SK-N-SH (cell line): Measurements from ENCODE around the gene WBP1. TPM values are rescaled to one million over a fixed set of nuclear protein-coding genes. Genes with fewer than 3 reads are reported as not detected.
A peak's percentile ranks its signal among the peaks of the same experiment; 100 is the strongest.

Experiments
- CTCF ChIA-PET: fragments of 300-600, 350-600 bp; formaldehyde crosslinking; extraction: SDS; loops from one replicate; lab custom pipeline; 2021; lab: Yijun Ruan, JAX
- POLR2A ChIA-PET: fragments of 350-600 bp; sonication (Branson Sonifier 250); formaldehyde crosslinking; extraction: SDS; loops from one replicate; lab custom pipeline; 2020; ENCODE audit warnings: antibody characterized with exemption, inconsistent platforms; lab: Yijun Ruan, JAX
- DNase-seq: peaks from one replicate; pipeline ENCODE4 v3.0.0; 2012
- H2AFZ ChIP-seq: fragments of 200-600 bp; sonication (generic); 2 replicates; pipeline ENCODE4 v1.8.1; 2016; ENCODE audit warnings: antibody characterized with exemption, mild to moderate bottlenecking, low read depth
- H3F3A ChIP-seq: fragments of 200-600 bp; sonication (generic); replicated peaks from 2 replicates; pipeline ENCODE3; 2016; ENCODE audit warnings: antibody characterized with exemption, mild to moderate bottlenecking; ENCODE audit not compliant: insufficient read depth
- H3K27ac ChIP-seq, 2 experiments: fragments of 200-500 bp in 1 of 2; fragments of 200-600 bp in 1 of 2; sonication (Bioruptor generic) in 1 of 2; sonication (generic), shearing (Covaris generic) in 1 of 2; 2 replicates each; pipeline versions ENCODE4 v1.5.1 to v1.6.1; 2014 to 2016; ENCODE audit warnings: low read depth in 2 of 2, inconsistent platforms in 1 of 2, low read length in 1 of 2, mild to moderate bottlenecking in 1 of 2, mixed read lengths in 1 of 2
- H3K27me3 ChIP-seq: fragments of 200-600 bp; sonication (generic), shearing (Covaris generic); 2 replicates; pipeline ENCODE4 v1.6.1; 2016; ENCODE audit warnings: mixed run types; ENCODE audit not compliant: insufficient read depth
- H3K36me3 ChIP-seq, 2 experiments: fragments of 200-500 bp in 1 of 2; fragments of 200-600 bp in 1 of 2; sonication (Bioruptor generic) in 1 of 2; sonication (generic) in 1 of 2; replicated peaks in 1 of 2; 2 replicates each; pipeline versions ENCODE3 to v1.5.1; 2014 to 2016; ENCODE audit warnings: low read length in 1 of 2, mild to moderate bottlenecking in 1 of 2; ENCODE audit not compliant: insufficient read depth in 2 of 2, control insufficient read depth in 1 of 2
- H3K4me1 ChIP-seq, 2 experiments: fragments of 200-500 bp in 1 of 2; fragments of 200-600 bp in 1 of 2; sonication (Bioruptor generic) in 1 of 2; sonication (generic), shearing (Covaris generic) in 1 of 2; 2 replicates each; pipeline versions ENCODE4 v1.5.1 to v1.6.1; 2014 to 2016; ENCODE audit warnings: low read depth in 1 of 2, low read length in 1 of 2, mixed run types in 1 of 2; ENCODE audit not compliant: insufficient read depth in 2 of 2, control insufficient read depth in 1 of 2
- H3K4me2 ChIP-seq: fragments of 200-600 bp; sonication (generic), shearing (Covaris generic); 2 replicates; pipeline ENCODE4 v1.6.1; 2017; ENCODE audit warnings: mixed run types
- H3K4me3 ChIP-seq, 2 experiments: fragments of 200-500 bp in 1 of 2; fragments of 200-600 bp in 1 of 2; sonication (Bioruptor generic) in 1 of 2; sonication (generic), shearing (Covaris generic) in 1 of 2; 2 replicates each; pipeline versions ENCODE4 v1.5.1 to v1.8.1; 2014 to 2016; ENCODE audit warnings: low read depth in 2 of 2, inconsistent platforms in 1 of 2, low read length in 1 of 2, mild to moderate bottlenecking in 1 of 2, mixed read lengths in 1 of 2, moderate library complexity in 1 of 2
- H3K79me2 ChIP-seq: fragments of 200-600 bp; sonication (generic); 2 replicates; pipeline ENCODE4 v1.8.1; 2017; ENCODE audit warnings: mild to moderate bottlenecking; ENCODE audit not compliant: insufficient read depth
- H3K9ac ChIP-seq: fragments of 200-600 bp; sonication (generic); 2 replicates; pipeline ENCODE4 v1.6.1; 2017; ENCODE audit warnings: mixed run types
- H3K9me2 ChIP-seq: fragments of 200-600 bp; sonication (generic); 2 replicates; pipeline ENCODE4 v1.6.1; 2017; ENCODE audit warnings: mixed run types
- H3K9me3 ChIP-seq: fragments of 200-600 bp; sonication (generic); 2 replicates; pipeline ENCODE4 v1.6.1; 2017; ENCODE audit warnings: mixed run types, mild to moderate bottlenecking, moderate library complexity
- H4K20me1 ChIP-seq: fragments of 200-600 bp; sonication (generic); 2 replicates; pipeline ENCODE4 v1.6.1; 2017; ENCODE audit warnings: mild to moderate bottlenecking, mixed run types; ENCODE audit not compliant: insufficient read depth
- ELF1 ChIP-seq: IDR thresholded peaks from 2 replicates; pipeline ENCODE4 v1.4.0; 2012
- EZH2phosphoT487 ChIP-seq: fragments of 200-600 bp; sonication (generic); IDR thresholded peaks from 2 replicates; pipeline ENCODE4 v1.6.1; 2017; ENCODE audit warnings: low read depth, mixed run types, mild to moderate bottlenecking, antibody characterized with exemption, moderate library complexity, borderline replicate concordance
- GABPA ChIP-seq: IDR thresholded peaks from 2 replicates; pipeline ENCODE4 v1.4.0; 2012; ENCODE audit warnings: low read depth, mild to moderate bottlenecking
- GATA2 ChIP-seq: sonication (generic); formaldehyde crosslinking; IDR thresholded peaks from 2 replicates; pipeline ENCODE4 v1.5.0; 2020; ENCODE audit warnings: mild to moderate bottlenecking, missing genetic modification reagents
- JUND ChIP-seq: IDR thresholded peaks from 2 replicates; pipeline ENCODE4 v1.4.0; 2012
- MXI1 ChIP-seq: IDR thresholded peaks from 2 replicates; pipeline ENCODE4 v1.6.1; 2012; ENCODE audit warnings: mild to moderate bottlenecking, low read depth, low read length, improper control_type of control experiment
- NFIC ChIP-seq: IDR thresholded peaks from 2 replicates; pipeline ENCODE4 v1.4.0; 2012; ENCODE audit warnings: borderline replicate concordance
- NRF1 ChIP-seq: IDR thresholded peaks from 2 replicates; pipeline ENCODE4 v1.6.1; 2012; ENCODE audit warnings: low read depth, mild to moderate bottlenecking, low read length
- POLR2AphosphoS5 ChIP-seq: IDR thresholded peaks from 2 replicates; pipeline ENCODE4 v1.6.1; 2012; ENCODE audit warnings: low read depth, low read length
- RAD21 ChIP-seq: IDR thresholded peaks from 2 replicates; pipeline ENCODE4 v1.6.1; 2012; ENCODE audit warnings: mild to moderate bottlenecking, low read length
- RCOR1 ChIP-seq: fragments of 150-350 bp; IDR thresholded peaks from 2 replicates; pipeline ENCODE4 v1.6.1; 2017; ENCODE audit warnings: antibody characterized with exemption, low read length
- RXRA ChIP-seq: IDR thresholded peaks from 2 replicates; pipeline ENCODE4 v1.4.0; 2012; ENCODE audit warnings: low read depth, mild to moderate bottlenecking, borderline replicate concordance
- SMC3 ChIP-seq: IDR thresholded peaks from 2 replicates; pipeline ENCODE4 v1.6.1; 2012; ENCODE audit warnings: low read depth, low read length, improper control_type of control experiment
- TAF1 ChIP-seq: IDR thresholded peaks from 2 replicates; pipeline ENCODE4 v1.6.1; 2012; ENCODE audit warnings: low read depth, mild to moderate bottlenecking, low read length, moderate library complexity, borderline replicate concordance
- TCF12 ChIP-seq: IDR thresholded peaks from 2 replicates; pipeline ENCODE4 v1.4.0; 2012
- YY1 ChIP-seq: IDR thresholded peaks from 2 replicates; pipeline ENCODE4 v1.4.0; 2012; ENCODE audit warnings: low read depth, mild to moderate bottlenecking
- WGBS: methylation state at CpG from one replicate; pipeline ENCODE4 v1.1.6; 2017; ENCODE audit warnings: low lambda C conversion rate; 5-methylcytosine and 5-hydroxymethylcytosine counted together
- polyA plus RNA-seq, 3 experiments: library from polyadenylated mRNA; depleted of rRNA; stranded (reverse); fragments of >200 nt; gene quantifications; 2 replicates each; pipeline ENCODE4 v1.2.3, GENCODE V29; 2012
- TF ChIP-seq, protein P1 (sequence below): IDR thresholded peaks from 2 replicates; pipeline ENCODE4; 2012
- TF ChIP-seq, protein P2 (sequence below): IDR thresholded peaks from 2 replicates; pipeline ENCODE4 v1.4.0; 2012; ENCODE audit warnings: low read depth, borderline replicate concordance

WBP1 gene
- polyA plus RNA-seq, 1 of the 3 experiments (the other 2 are of a cell fraction) = 184 TPM

DNA sequence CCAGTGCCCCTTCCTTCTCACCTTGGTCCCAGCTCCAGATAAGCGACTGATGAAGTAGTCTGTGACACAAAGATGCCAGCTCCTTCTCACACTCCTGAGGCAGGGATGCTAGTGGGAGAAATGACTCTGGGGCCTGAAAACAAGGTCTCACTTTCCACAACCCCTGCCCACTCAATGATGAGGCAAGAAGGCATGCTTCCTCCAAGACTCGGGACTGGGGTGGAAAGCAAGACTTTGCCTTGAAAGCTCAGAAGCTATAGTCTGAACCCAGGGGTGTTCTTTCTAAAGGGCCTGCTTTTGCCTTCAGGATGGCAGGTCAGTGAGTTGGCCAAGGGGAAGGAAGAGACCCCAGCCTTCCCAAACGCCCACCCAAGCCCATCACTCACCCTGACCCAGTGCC lies 23.2 kb downstream of the WBP1 start (continued):
- TF ChIP-seq, protein P1, sequence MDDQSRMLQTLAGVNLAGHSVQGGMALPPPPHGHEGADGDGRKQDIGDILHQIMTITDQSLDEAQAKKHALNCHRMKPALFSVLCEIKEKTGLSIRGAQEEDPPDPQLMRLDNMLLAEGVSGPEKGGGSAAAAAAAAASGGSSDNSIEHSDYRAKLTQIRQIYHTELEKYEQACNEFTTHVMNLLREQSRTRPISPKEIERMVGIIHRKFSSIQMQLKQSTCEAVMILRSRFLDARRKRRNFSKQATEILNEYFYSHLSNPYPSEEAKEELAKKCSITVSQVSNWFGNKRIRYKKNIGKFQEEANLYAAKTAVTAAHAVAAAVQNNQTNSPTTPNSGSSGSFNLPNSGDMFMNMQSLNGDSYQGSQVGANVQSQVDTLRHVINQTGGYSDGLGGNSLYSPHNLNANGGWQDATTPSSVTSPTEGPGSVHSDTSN = no peak
- TF ChIP-seq RAD21 = no peak

DNA sequence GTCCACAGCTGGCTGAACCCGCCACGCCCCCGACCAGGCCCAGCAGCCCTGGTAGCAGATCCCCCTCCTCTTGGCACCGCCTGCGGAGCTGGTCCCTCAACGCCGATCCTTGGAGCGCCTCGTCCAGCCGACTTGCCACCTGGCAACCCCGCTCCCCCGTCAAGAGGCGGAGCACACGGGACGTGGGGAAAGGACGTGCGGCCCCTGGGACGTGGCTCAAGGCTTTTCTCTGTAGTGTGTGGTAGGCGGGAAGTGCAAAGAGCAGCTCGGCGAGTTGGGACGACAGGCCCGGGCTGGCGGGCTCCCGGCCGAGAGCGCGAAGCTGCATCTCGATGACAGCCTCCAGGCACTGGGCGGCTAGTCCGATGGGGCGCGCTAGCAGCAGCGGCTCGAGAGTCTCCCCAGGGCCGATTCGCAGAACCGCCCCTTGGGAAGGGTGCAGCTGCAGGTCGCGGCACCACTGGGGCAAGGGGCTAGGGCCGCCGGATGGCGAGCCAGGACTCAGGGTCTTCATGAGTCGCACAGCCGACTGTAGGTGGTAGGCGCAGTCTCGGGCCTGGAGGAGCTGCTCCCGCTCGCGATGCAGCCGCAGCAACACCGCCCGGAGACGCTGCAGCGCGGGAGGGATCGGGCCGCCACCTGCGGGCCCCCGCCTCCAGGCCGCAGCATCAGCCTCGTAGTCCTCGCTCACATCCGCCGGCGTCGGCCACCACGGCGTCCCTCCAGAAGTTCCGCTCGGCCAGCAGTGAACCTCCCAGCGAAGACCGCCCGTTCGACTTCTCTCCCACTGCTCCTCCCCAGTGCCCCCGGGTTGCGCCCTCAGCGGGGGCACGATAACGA lies 23.9 kb downstream of the WBP1 start:
- peak overlapping the region; percentile 79 for H3K9ac ChIP-seq
- POLR2A ChIA-PET = interaction anchor here (0.6 to 3.5 kb wide), 16 partner anchors 9 to 107 kb away, joined by 3 to 24 read pairs (median 8); partner anchors contain the start of genes AUP1, C2orf81, HTRA2 and INO80B
- H3K27ac ChIP-seq = peak overlapping the region; percentile 79 to 91
- no peaks in the 10 kb centered on the region for H3K9me3 ChIP-seq
- TF ChIP-seq YY1 = no peak
- peak; percentile 28; the same call in 1 of the 2 replicates for TF ChIP-seq MXI1
- TF ChIP-seq, all 33 proteins: peak for 1
- CTCF ChIA-PET = interaction anchor here (0.6 to 7.5 kb wide), 27 partner anchors 10 to 147 kb away, joined by 3 to 116 read pairs (median 7); partner anchors contain the start of genes AUP1, DQX1, HTRA2 and LBX2
- Histone ChIP-seq H3K4me2 (peak overlapping the region; percentile 86), H4K20me1 (no peaks in the 10 kb centered on the region), H3K4me1 (peaks cover 13 to 16% of the 10 kb centered on the region in 2 experiments; a peak in 3 of 4 replicates), H3K79me2 (peaks cover 76% of the 10 kb centered on the region), H3F3A (peaks cover 3% of the 10 kb centered on the region), H3K36me3 (peaks cover 11 to 20% of the 10 kb centered on the region in 2 experiments), H3K4me3 (peak overlapping the region; percentile 70 to 97), H2AFZ (peak overlapping the region; percentile 86; the same call in 1 of the 2 replicates), H3K9me2 (no peaks in the 10 kb centered on the region), H3K27me3 (no peaks in the 10 kb centered on the region)
- DNase-seq = peak; percentile 75
- 4% methylated on average over 26 of the region's 80 CpGs for WGBS

DNA sequence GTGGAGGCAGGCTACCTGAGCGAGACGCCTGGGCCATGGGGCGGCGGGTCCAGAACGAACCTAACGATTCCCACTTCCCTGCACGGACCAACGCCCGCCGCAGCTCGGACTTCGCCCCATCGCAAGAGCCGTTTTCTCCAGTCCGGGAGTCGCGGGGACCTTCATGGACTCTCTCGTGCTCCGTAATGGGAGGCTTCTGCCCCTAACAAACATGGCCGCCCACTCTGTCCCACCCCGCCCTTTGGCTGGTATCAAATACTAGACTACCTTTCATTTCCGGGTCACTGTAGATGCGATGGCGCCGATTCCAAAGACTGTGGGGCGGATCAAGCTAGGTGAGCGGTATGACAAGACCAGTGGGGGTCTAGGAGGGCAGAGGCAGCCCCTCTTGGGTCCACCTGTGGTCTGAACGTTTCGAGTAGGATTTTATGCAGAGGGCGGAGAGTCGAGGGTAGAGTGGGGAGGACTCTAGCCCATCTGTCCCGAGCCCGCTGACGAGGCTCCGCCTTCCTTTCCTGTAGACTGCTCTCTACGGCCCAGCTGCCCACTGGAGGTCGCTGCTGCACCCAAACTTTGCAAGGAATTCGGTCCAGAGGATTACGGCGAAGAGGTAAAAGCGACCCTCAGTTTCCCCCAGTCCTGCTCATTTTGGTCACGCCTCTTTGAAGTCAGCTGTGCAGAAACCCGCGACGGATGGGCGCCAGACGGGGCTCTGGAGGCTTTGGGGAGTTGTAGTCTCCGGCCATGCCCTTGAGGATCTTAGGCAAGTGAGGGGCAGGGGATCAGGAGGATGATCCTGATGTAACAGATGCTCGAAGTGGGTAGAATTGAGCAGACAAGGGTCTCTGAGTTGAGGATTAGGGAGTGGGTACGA lies 24.8 kb downstream of the WBP1 start, which contains the start of the genes CCDC142 and TTC31:
CCDC142 (minus strand) TSS at position 198 of the 874 bp plus-strand sequence; CDS start at position 37, 161 bp downstream.
TTC31 (plus strand) TSS at position 281 of the 874 bp plus-strand sequence; CDS start at position 296, 15 bp downstream.
- POLR2A ChIA-PET = interaction anchor here (0.6 to 3.5 kb wide), 15 partner anchors 10 to 106 kb away, joined by 3 to 24 read pairs (median 8); partner anchors contain the start of genes AUP1, C2orf81, HTRA2 and INO80B
- Histone ChIP-seq H3K9me3 (no peaks in the 10 kb centered on the region), H3K4me1 (peaks cover 13 to 16% of the 10 kb centered on the region in 2 experiments; a peak in 3 of 4 replicates), H3K36me3 (peaks cover 8 to 15% of the 10 kb centered on the region in 2 experiments), H3K27ac (peak within 1 kb of the TSS; percentile 79 to 91), H4K20me1 (no peaks in the 10 kb centered on the region), H3K9me2 (no peaks in the 10 kb centered on the region), H2AFZ (peak within 1 kb of the TSS; percentile 86), H3K79me2 (peaks cover 76% of the 10 kb centered on the region), H3F3A (peaks cover 3% of the 10 kb centered on the region), H3K4me3 (peak within 1 kb of the TSS; percentile 70 to 97), H3K27me3 (no peaks in the 10 kb centered on the region), H3K9ac (peak within 1 kb of the TSS; percentile 79), H3K4me2 (peak within 1 kb of the TSS; percentile 86)
- peak; percentile 93 for DNase-seq
- CTCF ChIA-PET = interaction anchor here (0.6 to 7.5 kb wide), 31 partner anchors 9 to 161 kb away, joined by 3 to 116 read pairs (median 6); partner anchors contain the start of genes AUP1, DQX1, HTRA2 and LBX2
- WGBS = 1% methylated on average over 28 of the region's 50 CpGs
- TF ChIP-seq, protein P1 = no peak
- TF ChIP-seq, protein P2, sequence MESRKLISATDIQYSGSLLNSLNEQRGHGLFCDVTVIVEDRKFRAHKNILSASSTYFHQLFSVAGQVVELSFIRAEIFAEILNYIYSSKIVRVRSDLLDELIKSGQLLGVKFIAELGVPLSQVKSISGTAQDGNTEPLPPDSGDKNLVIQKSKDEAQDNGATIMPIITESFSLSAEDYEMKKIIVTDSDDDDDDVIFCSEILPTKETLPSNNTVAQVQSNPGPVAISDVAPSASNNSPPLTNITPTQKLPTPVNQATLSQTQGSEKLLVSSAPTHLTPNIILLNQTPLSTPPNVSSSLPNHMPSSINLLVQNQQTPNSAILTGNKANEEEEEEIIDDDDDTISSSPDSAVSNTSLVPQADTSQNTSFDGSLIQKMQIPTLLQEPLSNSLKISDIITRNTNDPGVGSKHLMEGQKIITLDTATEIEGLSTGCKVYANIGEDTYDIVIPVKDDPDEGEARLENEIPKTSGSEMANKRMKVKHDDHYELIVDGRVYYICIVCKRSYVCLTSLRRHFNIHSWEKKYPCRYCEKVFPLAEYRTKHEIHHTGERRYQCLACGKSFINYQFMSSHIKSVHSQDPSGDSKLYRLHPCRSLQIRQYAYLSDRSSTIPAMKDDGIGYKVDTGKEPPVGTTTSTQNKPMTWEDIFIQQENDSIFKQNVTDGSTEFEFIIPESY = peak; percentile 78
- TF ChIP-seq GABPA (peak; percentile 94), YY1 (peak; percentile 99), NRF1 (no peak), TAF1 (no peak; the same call in 1 of the 2 replicates), TCF12 (peak; percentile 39; the same call in 1 of the 2 replicates), JUND (no peak), POLR2AphosphoS5 (peak; percentile 89), EZH2phosphoT487 (no peak), RCOR1 (peak; percentile 5; the same call in 1 of the 2 replicates), ELF1 (peak; percentile 84), RXRA (no peak), NFIC (peak; percentile 9; the same call in 1 of the 2 replicates), GATA2 (no peak; the same call in 1 of the 2 replicates), RAD21 (peak; percentile 84), SMC3 (peak; percentile 91)
